ENCODE results near the gene CRABP2.
A peak's percentile ranks its signal among the peaks of the same experiment; 100 is the strongest.

The CRABP2 gene

GRCh38 chr1:156745881-156746280 lies 40.5 kb upstream of the CRABP2 start:
- peak overlapping the region; percentile 97 for H3K9ac ChIP-seq (ENCODE audit: low read depth, low read length)
- H3K36me3 ChIP-seq (ENCODE audit: insufficient read depth, low read length), result no peaks in the 10 kb centered on the region; the same call in 1 of the 2 replicates
- H3K4me1 ChIP-seq (ENCODE audit: insufficient read depth, low read length), result peaks cover 44% of the 10 kb centered on the region

DNA sequence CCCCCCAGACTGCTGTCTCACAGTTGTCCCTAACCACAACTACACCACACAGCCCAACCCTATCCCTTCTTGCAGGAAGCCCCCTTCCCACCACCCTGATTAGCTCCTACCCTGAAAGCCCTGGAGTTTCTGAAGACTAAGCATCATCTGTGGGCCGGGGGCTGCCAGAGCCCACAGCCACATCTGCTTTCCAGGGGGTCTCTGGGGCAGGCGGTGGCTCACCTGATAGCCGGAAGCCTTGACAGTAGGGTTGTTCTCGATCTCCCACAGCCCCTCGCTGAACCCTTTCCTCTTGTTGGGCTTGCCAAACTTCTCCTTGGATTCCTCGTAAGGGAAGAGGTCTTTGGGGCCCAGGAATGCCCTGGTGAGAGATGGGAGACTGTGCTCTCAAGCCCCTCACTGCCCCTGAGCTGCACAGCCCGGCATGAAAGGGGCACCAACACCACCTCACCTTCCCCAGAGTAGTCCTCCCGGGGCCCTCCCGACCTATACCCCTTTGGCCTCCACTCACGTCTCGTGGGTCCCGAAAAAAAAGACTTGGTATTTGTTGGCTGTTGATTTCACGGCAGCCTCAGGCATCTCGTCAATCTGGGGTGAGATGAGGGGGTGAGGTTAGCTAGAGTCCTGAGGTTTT lies 39.5 kb upstream of the CRABP2 start:
- Histone ChIP-seq H3K4me1 (ENCODE audit: insufficient read depth, low read length) (peaks cover 44% of the 10 kb centered on the region), H3K36me3 (ENCODE audit: insufficient read depth, low read length) (no peaks in the 10 kb centered on the region; the same call in 1 of the 2 replicates), H3K9me3 (ENCODE audit: control insufficient read depth, insufficient read depth, low read length) (no peaks in the 10 kb centered on the region), H3K9ac (ENCODE audit: low read depth, low read length) (no peak overlapping the region)

More at GRCh38 chr1:156745881-156746280, 40.5 kb upstream of the CRABP2 start:
- H3K9me3 ChIP-seq (ENCODE audit: control insufficient read depth, insufficient read depth, low read length), result no peaks in the 10 kb centered on the region

- H3K9me3 ChIP-seq (ENCODE audit: control insufficient read depth, insufficient read depth, low read length), result no peaks in the 10 kb centered on the region
- peaks cover 39% of the 10 kb centered on the region for H3K4me1 ChIP-seq (ENCODE audit: insufficient read depth, low read length)
- H3K36me3 ChIP-seq (ENCODE audit: insufficient read depth, low read length), result no peaks in the 10 kb centered on the region; the same call in 1 of the 2 replicates
- no peak overlapping the region for H3K9ac ChIP-seq (ENCODE audit: low read depth, low read length)
Observed at GRCh38 chr1:156744344-156744743, 39.0 kb upstream of the CRABP2 start.

GRCh38 chr1:156743367-156744302 lies 38.3 kb upstream of the CRABP2 start:
- Histone ChIP-seq H3K9me3 (ENCODE audit: control insufficient read depth, insufficient read depth, low read length) (no peaks in the 10 kb centered on the region), H3K9ac (ENCODE audit: low read depth, low read length) (no peak overlapping the region), H3K4me1 (ENCODE audit: insufficient read depth, low read length) (peaks cover 32% of the 10 kb centered on the region), H3K36me3 (ENCODE audit: insufficient read depth, low read length) (no peaks in the 10 kb centered on the region; the same call in 1 of the 2 replicates)

DNA sequence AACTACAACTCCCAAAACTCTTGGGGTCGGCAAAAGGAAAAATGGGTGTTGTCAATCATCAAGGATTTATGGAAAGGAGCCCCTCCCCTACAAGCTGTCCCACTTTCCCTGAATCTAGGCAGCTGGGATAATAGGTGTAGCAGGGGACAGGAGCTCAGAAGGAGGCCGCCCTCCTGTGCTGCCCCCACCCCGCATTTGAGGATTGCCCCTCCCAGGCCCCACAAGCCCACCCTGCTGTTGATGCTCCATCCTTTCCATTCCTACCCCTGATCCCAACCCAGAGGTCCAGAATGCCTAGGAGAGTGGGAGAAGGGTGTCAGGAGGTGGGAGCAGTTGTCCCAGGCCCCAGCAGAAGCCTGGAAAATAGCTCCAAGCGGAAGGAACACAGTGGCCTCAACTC lies 37.4 kb upstream of the CRABP2 start:
- Histone ChIP-seq H3K4me1 (ENCODE audit: insufficient read depth, low read length) (peaks cover 24% of the 10 kb centered on the region), H3K9ac (ENCODE audit: low read depth, low read length) (no peak overlapping the region), H3K36me3 (ENCODE audit: insufficient read depth, low read length) (no peaks in the 10 kb centered on the region; the same call in 1 of the 2 replicates), H3K9me3 (ENCODE audit: control insufficient read depth, insufficient read depth, low read length) (no peaks in the 10 kb centered on the region)

GRCh38 chr1:156742017-156742416 lies 36.6 kb upstream of the CRABP2 start:
- Histone ChIP-seq H3K9ac (ENCODE audit: low read depth, low read length) (no peak overlapping the region), H3K4me1 (ENCODE audit: insufficient read depth, low read length) (peaks cover 19% of the 10 kb centered on the region), H3K9me3 (ENCODE audit: control insufficient read depth, insufficient read depth, low read length) (no peaks in the 10 kb centered on the region), H3K36me3 (ENCODE audit: insufficient read depth, low read length) (peaks cover under 1% of the 10 kb centered on the region; the same call in 1 of the 2 replicates)

DNA sequence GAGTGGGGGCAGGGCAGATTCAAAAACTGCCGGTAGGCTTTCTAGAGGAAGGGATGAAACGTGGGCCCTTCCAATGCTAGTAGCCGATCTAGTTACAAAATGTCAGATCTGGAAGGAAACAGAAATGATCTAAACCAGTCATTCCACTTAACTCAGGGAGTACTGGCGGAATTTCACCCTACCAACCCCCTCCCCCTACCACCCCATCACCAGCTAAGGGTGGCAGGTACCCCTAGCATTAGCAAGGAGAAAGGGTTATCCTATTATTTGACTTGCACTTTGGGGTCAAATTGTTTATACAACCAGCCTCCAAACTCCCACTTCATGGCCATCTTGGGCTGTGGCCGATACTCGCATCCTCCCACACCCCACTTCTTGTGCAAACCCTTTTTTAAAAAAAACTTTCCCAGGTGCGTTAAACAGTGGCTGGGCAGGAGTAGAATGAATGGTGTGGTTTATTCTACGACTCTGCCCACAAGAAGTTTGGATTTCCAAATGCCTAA lies 36.1 kb upstream of the CRABP2 start:
- Histone ChIP-seq H3K9me3 (ENCODE audit: control insufficient read depth, insufficient read depth, low read length) (no peaks in the 10 kb centered on the region), H3K9ac (ENCODE audit: low read depth, low read length) (peak overlapping the region; percentile 46), H3K36me3 (ENCODE audit: insufficient read depth, low read length) (peaks cover 6% of the 10 kb centered on the region), H3K4me1 (ENCODE audit: insufficient read depth, low read length) (peaks cover 19% of the 10 kb centered on the region)

DNA sequence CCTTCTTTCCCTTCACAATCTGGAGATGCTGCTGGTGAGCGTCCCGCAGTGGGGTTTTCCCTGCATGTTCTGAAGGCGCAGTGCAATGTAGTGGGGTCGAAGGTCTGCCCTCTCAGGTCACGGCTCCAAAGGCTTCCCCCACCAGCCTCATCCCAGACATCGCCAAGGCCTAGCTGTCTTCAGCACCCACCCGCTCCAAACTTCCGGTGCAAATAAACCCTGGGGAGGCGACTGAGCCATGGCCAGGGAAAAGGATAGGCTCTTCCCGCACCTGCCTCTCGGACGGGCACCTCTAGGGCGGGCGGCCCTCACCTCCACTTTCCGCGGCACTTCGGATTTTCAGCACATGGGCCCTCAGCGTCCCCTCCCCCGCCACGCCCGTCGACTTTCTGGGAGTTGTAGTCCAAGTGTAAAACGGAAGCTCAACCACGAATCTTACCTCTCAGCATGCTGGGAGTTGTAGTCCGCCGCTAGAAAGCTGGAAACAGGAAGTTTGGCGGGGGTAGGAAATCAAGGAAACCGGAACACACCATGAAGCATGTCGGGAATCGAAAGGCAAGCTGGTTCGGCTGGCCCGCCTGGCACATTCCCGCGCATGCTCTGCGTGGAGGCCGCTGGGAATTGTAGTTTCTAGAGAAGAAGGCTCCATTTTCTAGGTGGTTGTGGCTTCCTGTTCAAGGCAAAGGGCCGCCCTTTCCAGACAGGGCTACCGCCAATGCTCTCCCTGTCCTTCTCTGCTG lies 35.5 kb upstream of the CRABP2 start, which contains the start of gene MRPL24:
Gene MRPL24 (minus strand): TSS at position 348 of the 740 bp plus-strand sequence. CDS start 2,384 bp downstream, outside the sequence.
- Histone ChIP-seq H3K9ac (ENCODE audit: low read depth, low read length) (peak within 1 kb of the TSS; percentile 85), H3K4me1 (ENCODE audit: insufficient read depth, low read length) (peaks cover 15% of the 10 kb centered on the region), H3K9me3 (ENCODE audit: control insufficient read depth, insufficient read depth, low read length) (no peaks in the 10 kb centered on the region), H3K36me3 (ENCODE audit: insufficient read depth, low read length) (peaks cover 9% of the 10 kb centered on the region)

DNA sequence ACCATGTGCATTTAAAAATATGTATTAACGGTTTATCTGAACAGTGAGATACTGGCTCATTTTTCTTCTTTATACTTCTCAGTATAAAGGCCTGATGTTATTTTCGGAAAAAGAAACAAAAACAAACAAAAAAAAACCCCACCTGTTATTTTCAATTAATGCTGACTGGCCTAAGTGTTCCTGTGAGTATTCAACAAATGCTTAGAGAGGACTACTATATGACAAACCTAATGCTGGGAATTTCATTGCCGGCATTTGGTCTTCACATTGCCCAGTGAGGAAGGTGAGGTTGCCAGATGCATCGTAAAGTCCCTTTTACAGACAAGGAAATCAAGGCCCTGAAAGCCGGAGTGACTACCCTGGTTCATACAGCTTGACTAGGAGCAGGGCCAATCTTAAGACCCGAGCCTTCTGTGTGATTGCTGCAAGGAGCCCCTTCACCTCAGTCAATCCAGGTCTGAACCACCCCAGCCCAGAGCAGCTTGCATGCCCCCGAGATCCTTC lies 34.9 kb upstream of the CRABP2 start:
- H3K4me1 ChIP-seq (ENCODE audit: insufficient read depth, low read length), result peaks cover 8% of the 10 kb centered on the region; the same call in 1 of the 2 replicates
- H3K9me3 ChIP-seq (ENCODE audit: control insufficient read depth, insufficient read depth, low read length), result no peaks in the 10 kb centered on the region
- peak overlapping the region; percentile 85 for H3K9ac ChIP-seq (ENCODE audit: low read depth, low read length)
- peaks cover 9% of the 10 kb centered on the region for H3K36me3 ChIP-seq (ENCODE audit: insufficient read depth, low read length)

- Histone ChIP-seq H3K9ac (ENCODE audit: low read depth, low read length) (no peak overlapping the region), H3K9me3 (ENCODE audit: control insufficient read depth, insufficient read depth, low read length) (no peaks in the 10 kb centered on the region), H3K36me3 (ENCODE audit: insufficient read depth, low read length) (peaks cover 9% of the 10 kb centered on the region), H3K4me1 (ENCODE audit: insufficient read depth, low read length) (peaks cover 3% of the 10 kb centered on the region; the same call in 1 of the 2 replicates)
Observed at GRCh38 chr1:156738916-156739315, 33.5 kb upstream of the CRABP2 start.

GRCh38 chr1:156738407-156738806 lies 33.0 kb upstream of the CRABP2 start:
- Histone ChIP-seq H3K9me3 (ENCODE audit: control insufficient read depth, insufficient read depth, low read length) (no peaks in the 10 kb centered on the region), H3K9ac (ENCODE audit: low read depth, low read length) (no peak overlapping the region), H3K36me3 (ENCODE audit: insufficient read depth, low read length) (peaks cover 9% of the 10 kb centered on the region; the same call in 1 of the 2 replicates), H3K4me1 (ENCODE audit: insufficient read depth, low read length) (peaks cover 3% of the 10 kb centered on the region; the same call in 1 of the 2 replicates)

GRCh38 chr1:156733989-156734584 lies 28.7 kb upstream of the CRABP2 start:
- Histone ChIP-seq H3K9me3 (ENCODE audit: control insufficient read depth, insufficient read depth, low read length) (no peaks in the 10 kb centered on the region), H3K4me1 (ENCODE audit: insufficient read depth, low read length) (no peaks in the 10 kb centered on the region), H3K9ac (ENCODE audit: low read depth, low read length) (no peak overlapping the region), H3K36me3 (ENCODE audit: insufficient read depth, low read length) (peaks cover 9% of the 10 kb centered on the region; the same call in 1 of the 2 replicates)

- Histone ChIP-seq H3K9ac (ENCODE audit: low read depth, low read length) (peak within 1 kb of the TSS; percentile 97), H3K36me3 (ENCODE audit: insufficient read depth, low read length) (peaks cover 5% of the 10 kb centered on the region), H3K4me1 (ENCODE audit: insufficient read depth, low read length) (peaks cover 8% of the 10 kb centered on the region), H3K9me3 (ENCODE audit: control insufficient read depth, insufficient read depth, low read length) (no peaks in the 10 kb centered on the region)
Observed at GRCh38 chr1:156728599-156729462, 23.4 kb upstream of the CRABP2 start, which contains the start of gene ISG20L2. Gene ISG20L2, minus strand, starts transcription at chr1:156728766. Its CDS starts 1,114 bp downstream, at chr1:156727652.

All from ES-I3 (cell line).